Testis (tissue), 5 donors: ENCODE results near the gene GSG1. TPM values are rescaled to one million over a fixed set of nuclear protein-coding genes. Genes with fewer than 3 reads are reported as not detected.
A peak's percentile ranks its signal among the peaks of the same experiment; 100 is the strongest.

Source experiments
- DNase-seq: peaks from one replicate; pipeline ENCODE4 v3.0.0-alpha.2; 2019
- H3K27ac ChIP-seq, 2 donors: fragments of 200-600 bp; sonication (generic); one replicate each; pipeline ENCODE4 v1.5.1; 2019
- H3K27me3 ChIP-seq: fragments of 200-600 bp; sonication (generic); one replicate; pipeline ENCODE4 v1.5.1; 2019
- H3K36me3 ChIP-seq: fragments of 200-600 bp; sonication (generic); one replicate; pipeline ENCODE4 v1.5.1; 2017; ENCODE audit warnings: low read depth; ENCODE audit errors: missing control alignments
- H3K4me1 ChIP-seq: fragments of 200-600 bp; sonication (generic); one replicate; pipeline ENCODE4 v1.5.1; 2019
- H3K4me3 ChIP-seq, 2 donors: fragments of 200-600 bp; sonication (generic); one replicate each; pipeline ENCODE4 v1.5.1; 2017 to 2019
- H3K9me3 ChIP-seq: fragments of 200-600 bp; sonication (generic); one replicate; pipeline ENCODE4 v1.5.1; 2017
- POLR2A ChIP-seq: fragments of 450-650 bp; IDR thresholded peaks from one replicate; pipeline ENCODE4 v1.6.1; 2017; ENCODE audit warnings: antibody characterized with exemption, mild to moderate bottlenecking, moderate library complexity
- WGBS, 2 donors: methylation state at CpG; one replicate each; pipeline ENCODE4 v1.1.5; 2018; 5-methylcytosine and 5-hydroxymethylcytosine counted together
- intact Hi-C: fragments of 100-400 bp; cut with DNase I; formaldehyde crosslinking; loops from one replicate; pipeline ENCODE4 v1.15.1; 2023; ENCODE audit warnings: low total_unique reads
- long read RNA-seq, 2 donors: transcript quantifications; one replicate each; lab custom pipeline, GENCODE V29; 2026
- polyA plus RNA-seq: library from polyadenylated mRNA; stranded (reverse); fragments of 350-450 nt; fragmentation: Illumina TruSeq; extraction: RNeasy Lipid Tissue Mini Kit (QIAGEN cat#74804); gene quantifications from one replicate; pipeline ENCODE4 v1.2.3, GENCODE V29; 2014; ENCODE audit warnings: low read depth, low replicate concordance; ENCODE audit not compliant: insufficient read depth
- total RNA-seq, 2 donors: library from RNA; depleted of rRNA; stranded (reverse); fragments of >200 nt; gene quantifications; one replicate each; pipeline ENCODE4 v1.2.3, GENCODE V29; 2016
- TF ChIP-seq, protein P1 (sequence below), 3 experiments: fragments of 450-650 bp in 2 of 3; fragments of 200-600 bp in 1 of 3; sonication (generic) in 1 of 3; IDR thresholded peaks; one replicate each; pipeline ENCODE4 v1.5.1; 2016 to 2019; ENCODE audit warnings: antibody characterized with exemption in 3 of 3, mild to moderate bottlenecking in 2 of 3, moderate library complexity in 1 of 3

Gene GSG1
- total RNA-seq: 100 to 1,000 TPM; 133 to 449 TPM
- 695 TPM for polyA plus RNA-seq
- long read RNA-seq, donor 1: 0 reads
- long read RNA-seq, donor 2: 0 reads

DNA sequence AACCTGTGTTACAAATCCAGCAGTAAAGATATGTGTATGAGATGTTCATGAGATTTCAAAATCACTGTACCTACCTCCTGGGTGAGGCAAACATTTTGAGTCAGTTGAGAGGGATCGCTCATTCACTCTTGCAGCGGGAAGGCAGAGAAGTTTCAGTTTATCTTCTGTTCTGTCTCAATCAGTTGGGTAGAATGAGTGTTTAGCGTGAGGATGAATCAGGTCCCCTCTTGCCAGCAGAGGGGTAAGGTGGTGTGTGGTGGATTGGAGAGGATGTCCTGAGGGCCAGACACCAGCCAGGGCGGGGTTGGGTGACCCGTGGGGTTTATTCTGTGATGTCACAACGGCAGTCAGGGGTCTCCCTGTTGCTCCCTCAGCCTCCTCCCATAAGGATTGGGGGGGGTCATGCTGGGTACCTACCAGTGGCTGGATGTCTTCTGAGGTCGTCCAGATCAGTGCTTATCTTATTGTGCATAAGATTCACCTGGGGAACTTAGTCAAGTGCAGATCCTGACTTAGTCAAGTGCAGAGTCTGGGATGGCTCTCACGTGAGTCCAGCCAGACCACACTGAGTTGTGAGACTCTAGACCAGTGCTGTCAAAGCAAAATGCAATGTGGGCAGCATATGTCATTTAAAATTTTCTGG, at the start of gene GSG1:
Gene GSG1, minus strand, starts transcription at position 277 of the 643 bp plus-strand sequence. Its CDS starts 155 bp downstream, at position 122.
- no peak for DNase-seq
- H3K9me3 ChIP-seq: no peaks in the 10 kb centered on the region
- H3K27ac ChIP-seq: peak within 1 kb of the TSS in 1 of 2 donors; percentile 95
- no peak for TF ChIP-seq POLR2A
- TF ChIP-seq, protein P1, sequence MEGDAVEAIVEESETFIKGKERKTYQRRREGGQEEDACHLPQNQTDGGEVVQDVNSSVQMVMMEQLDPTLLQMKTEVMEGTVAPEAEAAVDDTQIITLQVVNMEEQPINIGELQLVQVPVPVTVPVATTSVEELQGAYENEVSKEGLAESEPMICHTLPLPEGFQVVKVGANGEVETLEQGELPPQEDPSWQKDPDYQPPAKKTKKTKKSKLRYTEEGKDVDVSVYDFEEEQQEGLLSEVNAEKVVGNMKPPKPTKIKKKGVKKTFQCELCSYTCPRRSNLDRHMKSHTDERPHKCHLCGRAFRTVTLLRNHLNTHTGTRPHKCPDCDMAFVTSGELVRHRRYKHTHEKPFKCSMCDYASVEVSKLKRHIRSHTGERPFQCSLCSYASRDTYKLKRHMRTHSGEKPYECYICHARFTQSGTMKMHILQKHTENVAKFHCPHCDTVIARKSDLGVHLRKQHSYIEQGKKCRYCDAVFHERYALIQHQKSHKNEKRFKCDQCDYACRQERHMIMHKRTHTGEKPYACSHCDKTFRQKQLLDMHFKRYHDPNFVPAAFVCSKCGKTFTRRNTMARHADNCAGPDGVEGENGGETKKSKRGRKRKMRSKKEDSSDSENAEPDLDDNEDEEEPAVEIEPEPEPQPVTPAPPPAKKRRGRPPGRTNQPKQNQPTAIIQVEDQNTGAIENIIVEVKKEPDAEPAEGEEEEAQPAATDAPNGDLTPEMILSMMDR (IDR thresholded peaks at IDR 0.05): no peak
- H3K4me3 ChIP-seq: no peak within 1 kb of the TSS
- H3K36me3 ChIP-seq: no peaks in the 10 kb centered on the region
- peaks cover 24% of the 10 kb centered on the region for H3K4me1 ChIP-seq
- 85 to 90% methylated on average over 7 to 8 of the region's 8 CpGs for WGBS, 2 donors
- H3K27me3 ChIP-seq: no peaks in the 10 kb centered on the region
- intact Hi-C loops: loop anchor here (5.0 kb wide), 1 partner anchor 94 kb away; the partner anchor contains the start of gene EMP1

DNA sequence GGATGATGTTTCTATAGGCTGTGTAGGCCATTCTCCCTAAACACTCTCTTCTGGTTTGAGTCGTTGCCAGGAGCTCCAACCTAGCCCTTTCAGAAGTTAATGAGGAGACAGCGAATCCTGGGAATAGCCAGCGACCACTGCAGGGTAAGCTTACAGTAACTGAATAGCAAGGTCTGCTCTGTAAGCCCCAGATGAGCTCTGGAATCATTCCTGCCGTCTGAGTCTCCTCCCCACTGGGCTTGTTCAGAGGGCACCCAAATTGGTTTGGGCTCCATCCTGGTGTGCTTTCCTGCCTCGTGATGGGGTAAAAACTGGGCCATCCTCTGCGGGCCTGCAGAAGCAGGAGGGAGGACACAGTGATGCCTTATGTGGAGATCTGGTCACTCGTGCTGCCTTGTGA, 49.7 kb upstream of the GSG1 start:
- Histone ChIP-seq H3K4me3 (no peak overlapping the region), H3K27ac (peak overlapping the region in 1 of 2 donors; percentile 19), H3K9me3 (no peaks in the 10 kb centered on the region), H3K4me1 (peaks cover 6% of the 10 kb centered on the region), H3K27me3 (no peaks in the 10 kb centered on the region), H3K36me3 (no peaks in the 10 kb centered on the region)
- no peak for DNase-seq
- intact Hi-C loops: no loop called here
- TF ChIP-seq, protein P1 (IDR thresholded peaks at IDR 0.05): no peak
- no peak for TF ChIP-seq POLR2A
- 75 to 87% methylated on average over 6 to 7 of the region's 7 CpGs for WGBS, 2 donors

DNA sequence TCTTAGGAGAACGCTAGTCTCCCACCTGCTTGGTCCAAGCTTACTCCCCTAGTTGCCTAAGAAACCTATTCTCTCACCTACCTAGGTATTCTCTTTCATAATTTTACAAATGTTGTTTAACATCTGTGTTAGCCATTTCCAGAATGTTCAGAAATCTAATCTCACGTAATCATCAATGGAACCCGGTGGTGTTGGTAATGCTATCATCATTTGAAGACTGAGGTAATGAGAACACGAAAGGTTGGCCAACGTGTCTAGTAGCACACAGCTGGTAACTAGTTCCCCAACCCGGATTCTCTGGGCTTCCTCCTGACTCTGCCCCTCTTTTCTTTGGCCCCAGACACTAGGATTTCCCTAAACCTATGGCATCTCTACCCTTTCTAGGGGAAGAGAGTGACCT, 49.3 kb upstream of the GSG1 start:
- peak overlapping the region in 1 of 2 donors; percentile 19 for H3K27ac ChIP-seq
- intact Hi-C loops: no loop called here
- no peak for DNase-seq

DNA sequence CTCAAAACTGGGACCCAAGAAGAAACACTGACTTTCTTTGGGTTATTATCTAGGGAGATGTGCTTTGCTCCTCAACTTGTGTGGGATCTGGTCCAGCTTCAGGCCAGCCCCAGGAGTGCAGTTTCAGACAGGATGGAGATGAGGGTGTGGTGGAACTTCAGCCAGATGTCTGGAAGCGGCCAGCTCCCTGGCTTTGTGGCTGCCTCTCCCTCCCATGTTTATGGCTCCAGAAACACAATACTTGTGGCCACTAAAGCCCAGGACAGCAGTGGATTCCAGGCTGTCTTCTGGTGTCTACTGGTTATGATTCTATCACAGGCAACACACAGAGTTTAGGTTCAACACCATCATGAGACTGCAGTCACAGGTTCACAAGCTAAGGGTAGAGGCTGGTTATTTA, 48.8 kb upstream of the GSG1 start:
- WGBS, 2 donors: 55 to 75% methylated on average over 1 of the region's 1 CpG
- Histone ChIP-seq H3K4me3 (no peak overlapping the region), H3K27ac (peak overlapping the region in 1 of 2 donors; percentile 19), H3K4me1 (peaks cover 10% of the 10 kb centered on the region), H3K27me3 (no peaks in the 10 kb centered on the region), H3K36me3 (no peaks in the 10 kb centered on the region), H3K9me3 (no peaks in the 10 kb centered on the region)
- intact Hi-C loops: no loop called here
- DNase-seq: peak; percentile 48
- TF ChIP-seq, protein P1 (IDR thresholded peaks at IDR 0.05): no peak
- TF ChIP-seq POLR2A: no peak

More for the DNA sequence above, 49.3 kb upstream of the GSG1 start:
- WGBS, 2 donors: 87 to 94% methylated on average over 6 of the region's 6 CpGs
- Histone ChIP-seq H3K36me3 (no peaks in the 10 kb centered on the region), H3K27me3 (no peaks in the 10 kb centered on the region), H3K4me1 (peaks cover 10% of the 10 kb centered on the region), H3K9me3 (no peaks in the 10 kb centered on the region), H3K4me3 (no peak overlapping the region)
- no peak for TF ChIP-seq POLR2A
- TF ChIP-seq, protein P1 (IDR thresholded peaks at IDR 0.05): no peak
